GM18520 (cell line): ENCODE results near the gene SRP54.
A peak's percentile ranks its signal among the peaks of the same experiment; 100 is the strongest.
"Not testable (repeated sequence)": the region's sequence is repeated elsewhere in the genome, so short reads cannot be mapped to it uniquely, and the experiment has no call there.

Source experiments
- ATAC-seq: cut with Tn5 transposase; IDR thresholded peaks from one replicate; pipeline ENCODE4 v1.9.1; 2021; ENCODE audit not compliant: unreplicated experiment

SRP54 gene

DNA sequence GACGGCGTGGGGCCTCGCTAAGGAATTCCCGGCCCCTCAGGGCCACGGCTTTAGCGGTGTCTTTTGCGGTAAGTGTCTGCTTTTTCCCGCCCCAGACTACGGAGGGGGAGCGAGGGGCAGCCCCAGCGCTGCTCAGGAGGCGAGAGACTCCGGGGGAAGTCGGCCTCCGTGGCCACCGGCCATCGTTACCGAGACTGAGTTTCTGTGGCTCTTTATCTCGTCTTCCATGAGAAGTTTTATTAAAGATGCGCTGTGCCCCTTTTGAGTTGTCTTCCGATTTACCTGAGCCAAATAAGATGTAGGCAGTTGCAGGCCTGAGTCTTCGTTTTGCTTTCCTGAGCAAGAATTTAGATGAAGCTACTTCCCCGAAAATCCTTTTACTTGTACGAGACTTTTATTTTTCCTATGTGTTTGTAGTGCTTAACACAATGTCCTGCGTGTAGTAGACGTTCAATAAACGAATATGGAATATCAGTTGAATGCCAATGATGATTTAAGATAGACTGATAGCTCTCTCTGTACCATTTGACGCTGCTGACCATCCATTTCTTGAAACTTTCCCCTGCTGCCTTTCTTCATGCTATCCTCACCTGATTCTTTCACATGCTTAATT lies 462 bp downstream of the SRP54 start:
- peak; percentile 2 for ATAC-seq

DNA sequence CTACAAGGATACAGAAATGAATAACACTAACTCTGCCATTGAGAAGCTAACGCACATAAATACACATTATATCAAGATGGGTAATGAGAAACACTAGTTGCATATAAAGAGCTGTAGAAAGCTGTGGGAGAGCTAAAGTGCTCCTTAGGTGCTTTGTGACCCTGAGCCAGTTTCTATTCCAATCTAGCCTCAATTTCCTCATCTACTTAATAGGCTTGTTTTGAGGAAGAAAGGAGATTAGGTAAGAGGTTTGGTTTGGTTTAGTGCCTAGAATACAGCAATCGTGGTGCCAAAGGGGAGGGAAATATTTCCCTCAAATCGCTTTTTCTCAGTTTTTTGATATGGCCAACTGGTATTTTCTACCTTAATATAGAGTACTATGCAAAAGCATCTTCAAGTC lies 994 bp downstream of the SRP54 start:
- ATAC-seq: no peak

DNA sequence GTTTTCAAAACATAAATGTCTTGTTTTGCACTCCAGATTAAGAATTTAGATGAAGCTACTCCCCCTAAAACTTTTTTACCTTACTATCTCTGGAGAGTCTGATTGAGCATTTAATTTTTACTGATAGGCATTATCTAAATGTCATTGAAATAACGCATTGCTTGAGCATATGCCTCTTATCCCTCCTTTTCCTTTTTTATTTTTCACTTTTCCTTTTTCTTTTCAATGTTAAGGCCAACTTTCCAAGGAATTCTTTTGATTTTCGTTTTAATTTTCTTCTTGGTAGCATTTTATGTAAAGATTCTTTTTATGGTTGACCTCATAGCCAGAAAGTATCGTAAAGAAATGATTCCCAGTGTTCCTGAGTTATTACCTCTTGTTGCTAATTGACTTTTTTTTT lies 2.9 kb downstream of the SRP54 start:
- ATAC-seq: no peak

DNA sequence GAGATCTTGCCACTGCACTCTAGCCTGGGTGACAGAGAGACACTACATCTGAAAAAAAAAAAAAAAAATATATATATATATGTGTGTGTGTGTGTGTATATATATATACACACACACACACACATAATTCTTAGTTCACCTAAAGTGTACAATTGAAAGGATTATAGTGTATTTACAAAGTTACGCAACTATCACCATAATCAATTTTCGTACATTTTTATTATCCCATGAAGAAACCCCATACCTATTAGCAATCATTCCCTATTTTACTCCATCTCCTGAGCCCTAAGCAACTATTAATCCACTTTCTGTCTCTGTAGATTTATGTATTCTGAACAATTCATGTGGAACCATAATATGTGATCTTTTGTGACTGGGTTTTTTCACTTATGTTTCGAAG lies 4.4 kb downstream of the SRP54 start:
- no peak for ATAC-seq

DNA sequence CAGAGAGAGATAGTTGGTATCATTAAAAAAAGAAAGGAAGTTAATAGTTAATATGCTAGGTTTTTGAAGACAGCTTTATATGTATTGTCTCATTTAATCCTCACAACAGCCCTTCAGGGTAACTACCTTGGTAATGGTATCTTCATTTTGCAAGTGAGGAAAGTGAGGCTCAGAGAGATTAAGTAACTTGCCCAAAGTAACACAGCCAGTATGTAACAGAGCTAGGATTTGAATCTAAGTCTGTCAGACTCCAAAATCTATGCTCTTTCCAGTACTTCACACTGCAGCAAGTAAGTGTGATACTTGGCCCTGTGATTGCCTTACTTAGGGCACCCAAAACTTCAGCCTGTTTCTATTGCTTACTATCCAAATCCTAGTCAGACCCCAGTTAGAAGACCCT lies 7.0 kb downstream of the SRP54 start:
- ATAC-seq: no peak

DNA sequence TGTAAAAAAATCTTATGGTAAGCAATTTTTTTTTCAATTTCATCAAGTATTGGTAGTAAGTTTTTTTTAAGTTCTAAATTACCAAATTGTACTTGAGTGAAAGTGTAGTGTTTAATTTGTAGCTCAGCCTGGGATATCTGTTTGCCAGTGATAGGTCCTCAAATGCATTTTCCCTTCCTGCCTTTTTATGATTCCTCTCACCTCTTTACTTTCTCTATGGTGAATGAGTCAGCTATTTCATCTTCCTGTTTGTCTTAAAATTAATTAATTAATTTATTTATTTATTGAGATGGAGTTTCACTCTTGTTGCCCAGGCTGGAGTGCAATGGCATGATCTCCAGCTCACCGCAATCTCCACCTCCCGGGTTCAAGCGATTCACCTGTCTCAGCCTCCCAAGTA lies 10.6 kb downstream of the SRP54 start:
- no peak for ATAC-seq

DNA sequence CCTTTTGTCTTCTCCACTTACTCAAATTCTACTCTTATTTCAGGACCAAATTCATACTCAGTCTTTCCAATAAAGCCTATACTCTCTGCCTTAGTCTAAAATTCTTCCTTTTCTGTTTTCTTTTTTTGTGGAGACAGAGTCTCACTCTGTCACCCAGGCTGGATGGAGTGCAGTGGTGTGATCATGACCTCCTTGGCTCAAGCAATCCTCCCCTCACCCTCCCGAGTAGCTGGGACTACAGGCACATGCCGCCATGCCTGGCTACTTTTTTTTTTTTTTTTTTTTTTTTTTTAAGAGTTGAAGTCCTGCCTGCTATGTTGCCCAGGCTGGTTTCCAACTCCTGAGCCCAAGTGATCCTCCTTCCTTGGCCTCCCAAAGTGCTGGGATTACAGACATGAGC lies 11.9 kb downstream of the SRP54 start:
- ATAC-seq: no peak

DNA sequence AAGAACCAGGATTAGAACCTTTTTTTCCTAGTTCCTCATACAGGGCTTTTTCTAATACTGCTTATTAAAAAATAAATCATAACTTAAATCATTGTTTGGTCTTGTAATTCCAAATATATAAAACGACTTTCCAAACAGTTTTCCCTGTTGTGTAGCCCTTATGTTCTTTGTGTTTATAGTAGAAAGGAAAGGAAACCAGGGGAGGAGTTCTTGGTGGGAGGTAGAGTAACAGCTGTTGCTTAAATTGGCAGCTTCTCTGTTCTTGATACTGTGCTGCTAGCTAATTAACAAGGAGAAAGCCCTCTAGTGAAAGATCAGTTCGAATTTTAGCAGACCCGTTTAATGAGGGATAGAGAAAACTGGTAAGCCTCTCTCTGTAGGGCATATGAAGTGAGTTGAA lies 15.0 kb downstream of the SRP54 start:
- no peak for ATAC-seq

DNA sequence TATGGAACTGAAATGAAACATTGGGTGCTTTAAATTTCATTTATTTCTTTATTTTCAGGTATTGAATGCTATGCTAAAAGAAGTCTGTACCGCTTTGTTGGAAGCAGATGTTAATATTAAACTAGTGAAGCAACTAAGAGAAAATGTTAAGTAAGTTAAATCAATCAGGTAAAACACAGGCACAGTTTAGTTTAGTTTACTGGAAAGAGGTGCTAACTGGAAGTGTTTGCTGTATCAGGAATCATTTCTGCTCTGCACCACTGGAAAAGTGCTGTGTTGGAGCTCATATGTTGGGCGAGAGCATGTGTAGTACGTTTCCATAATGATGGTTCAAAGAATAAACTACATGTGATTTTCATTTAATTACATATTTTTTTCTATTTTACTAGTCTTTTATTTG lies 16.7 kb downstream of the SRP54 start:
- ATAC-seq: no peak

DNA sequence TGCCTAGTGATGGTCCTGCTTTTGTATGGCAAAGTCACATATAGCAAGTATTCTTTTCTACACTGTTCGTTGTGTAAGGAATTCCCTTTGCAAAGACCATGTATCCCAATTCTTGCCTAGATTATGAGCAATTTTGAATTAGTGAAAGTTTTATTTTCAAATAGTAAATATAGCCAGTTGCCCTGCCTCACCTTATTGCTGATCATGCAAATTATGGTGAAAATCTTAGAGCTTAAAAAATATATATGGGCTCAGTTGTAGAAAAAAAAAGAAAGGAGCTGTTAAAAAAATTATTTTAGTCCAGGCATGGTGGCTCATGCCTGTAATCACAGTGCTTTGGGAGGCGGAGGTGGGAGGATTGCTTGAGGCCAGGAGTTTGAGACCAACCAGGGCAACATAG lies 18.8 kb downstream of the SRP54 start:
- ATAC-seq: no peak

DNA sequence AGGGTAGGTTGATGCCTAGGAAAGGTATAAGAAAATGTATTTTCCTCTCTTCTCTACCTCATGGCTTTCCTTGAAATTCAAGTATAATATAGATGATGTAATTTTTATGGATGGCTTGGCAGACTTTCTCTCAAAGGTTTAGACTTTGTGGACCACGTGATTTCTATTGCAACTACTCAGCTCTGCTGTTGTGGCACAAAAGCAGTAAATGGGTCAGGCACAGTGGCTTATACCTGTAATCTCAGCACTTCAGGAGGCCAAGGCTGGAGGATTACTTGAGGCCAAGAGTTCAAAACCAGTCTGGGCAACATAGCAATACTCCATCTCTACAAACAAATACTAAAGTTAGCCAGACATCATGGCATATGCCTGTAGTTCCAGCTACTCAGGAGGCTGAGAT lies 22.0 kb downstream of the SRP54 start:
- no peak for ATAC-seq

DNA sequence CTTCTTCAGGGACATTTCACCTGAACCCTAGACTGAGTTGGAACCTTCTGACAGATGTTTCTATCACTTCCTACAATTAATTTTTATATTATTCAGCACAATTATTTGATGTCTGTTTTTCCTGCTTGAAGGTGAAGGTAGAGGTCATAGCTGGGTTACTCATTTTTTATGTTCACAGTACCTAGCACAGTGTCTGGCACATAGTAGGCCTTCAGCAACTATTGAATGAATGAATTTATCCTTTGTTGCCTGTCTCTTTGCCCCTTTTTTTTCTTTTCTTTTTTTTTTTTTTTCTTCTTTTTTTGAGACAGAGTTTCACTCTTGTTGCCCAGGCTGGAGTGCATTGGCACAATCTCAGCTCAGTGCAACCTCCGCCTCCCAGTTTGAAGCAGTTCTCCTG lies 33.8 kb downstream of the SRP54 start:
- ATAC-seq: no peak

DNA sequence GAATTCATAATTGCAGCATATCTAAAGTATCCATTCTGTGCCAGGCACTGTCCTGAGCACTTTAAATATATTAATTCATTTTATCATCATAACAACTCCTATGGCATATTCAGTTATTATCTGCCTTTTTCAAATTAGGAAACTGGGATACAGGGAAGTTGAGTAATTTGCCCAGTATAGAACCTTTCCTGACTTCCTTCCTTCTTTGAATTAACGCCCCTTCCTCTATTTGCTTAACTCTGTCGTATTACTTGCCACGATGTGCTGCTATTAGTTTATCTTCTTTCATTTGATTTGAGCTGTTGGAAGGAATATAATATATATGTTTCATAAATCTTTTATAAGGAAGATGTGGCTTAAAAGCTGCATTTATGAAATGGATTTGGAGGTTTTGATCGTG lies 37.9 kb downstream of the SRP54 start:
- no peak for ATAC-seq

DNA sequence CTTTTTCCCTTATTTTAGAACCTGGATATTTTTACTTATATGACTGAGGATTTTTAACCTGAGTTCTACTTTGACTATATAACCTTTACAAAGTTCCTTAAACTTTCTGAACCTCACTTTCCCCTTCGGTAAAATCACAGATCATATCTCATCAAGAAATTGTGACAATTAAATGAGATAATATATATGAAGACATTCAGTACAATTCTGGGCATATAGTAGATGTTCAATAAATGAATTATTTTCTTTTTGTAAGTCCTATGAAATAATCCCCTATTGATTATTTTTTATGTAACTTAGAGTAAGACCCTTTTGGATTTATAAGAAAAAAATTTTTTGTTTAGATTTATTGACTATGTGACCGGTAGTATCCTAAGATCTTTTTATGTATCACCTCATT lies 45.6 kb downstream of the SRP54 start:
- ATAC-seq: no peak

DNA sequence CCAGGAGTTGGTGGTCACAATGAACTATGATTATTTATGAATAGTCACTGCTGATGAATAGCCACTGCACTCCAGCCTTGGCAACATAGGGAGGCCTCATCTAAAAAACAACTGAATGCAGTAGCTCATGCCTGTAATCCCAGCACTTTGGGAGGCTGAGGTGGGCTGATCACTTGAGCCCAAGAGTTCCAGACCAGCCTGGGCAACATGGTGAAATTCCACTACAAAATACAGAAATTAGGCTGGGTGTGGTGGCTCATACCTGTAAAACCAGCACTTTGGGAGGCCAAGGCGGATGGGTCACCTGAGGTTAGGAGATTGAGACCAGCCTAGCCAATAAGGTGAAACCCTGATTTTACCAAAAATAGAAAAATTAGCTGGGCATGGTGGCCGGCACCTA lies 49.8 kb downstream of the SRP54 start:
- no peak for ATAC-seq

DNA sequence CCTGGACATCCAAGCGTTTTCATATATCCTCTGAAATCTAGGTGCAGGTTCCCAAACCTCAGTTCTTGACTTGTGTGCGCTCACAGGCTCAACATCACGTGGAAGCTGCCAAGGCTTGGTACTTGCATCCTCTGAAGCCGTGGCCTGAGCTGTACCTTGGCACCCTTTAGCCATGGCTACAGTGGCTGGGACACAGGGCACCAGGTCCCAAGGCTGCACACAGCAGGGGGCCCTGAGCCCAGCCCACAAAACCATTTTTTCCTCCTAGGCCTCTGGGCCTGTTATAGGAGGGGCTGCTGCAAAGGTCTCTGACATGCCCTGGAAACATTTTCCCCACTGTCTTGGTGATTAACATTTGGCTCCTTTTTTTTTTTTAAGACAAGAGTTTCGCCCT lies 51.6 kb downstream of the SRP54 start:
- no peak for ATAC-seq

DNA sequence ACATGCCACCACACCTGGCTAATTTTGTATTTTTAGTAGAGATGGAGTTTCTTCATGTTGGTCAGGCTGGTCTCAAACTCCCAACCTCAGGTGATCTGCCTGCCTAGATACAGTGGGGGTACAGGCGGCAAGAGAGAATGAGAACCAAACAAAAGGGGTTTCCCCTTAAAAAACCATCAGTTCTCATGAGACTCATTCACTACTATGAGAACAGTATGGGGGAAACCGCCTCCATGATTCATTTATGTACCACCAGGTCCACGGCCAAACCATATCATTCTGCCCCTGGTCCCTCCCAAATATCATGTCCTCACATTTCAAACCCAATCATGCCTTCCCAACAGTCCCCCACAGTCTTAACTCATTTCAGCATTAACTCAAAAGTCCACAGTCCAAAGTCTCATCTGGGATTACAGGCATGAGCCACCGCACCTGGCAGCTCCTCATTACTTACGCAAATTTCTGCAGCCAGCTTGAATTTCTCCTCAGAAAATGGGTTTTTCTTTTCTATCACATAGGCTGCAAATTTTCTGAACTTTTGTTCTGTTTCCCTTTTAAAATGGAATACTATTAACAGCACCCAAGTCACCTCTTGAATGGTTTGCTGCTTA lies 52.3 kb downstream of the SRP54 start:
- not testable (repeated sequence) for ATAC-seq

DNA sequence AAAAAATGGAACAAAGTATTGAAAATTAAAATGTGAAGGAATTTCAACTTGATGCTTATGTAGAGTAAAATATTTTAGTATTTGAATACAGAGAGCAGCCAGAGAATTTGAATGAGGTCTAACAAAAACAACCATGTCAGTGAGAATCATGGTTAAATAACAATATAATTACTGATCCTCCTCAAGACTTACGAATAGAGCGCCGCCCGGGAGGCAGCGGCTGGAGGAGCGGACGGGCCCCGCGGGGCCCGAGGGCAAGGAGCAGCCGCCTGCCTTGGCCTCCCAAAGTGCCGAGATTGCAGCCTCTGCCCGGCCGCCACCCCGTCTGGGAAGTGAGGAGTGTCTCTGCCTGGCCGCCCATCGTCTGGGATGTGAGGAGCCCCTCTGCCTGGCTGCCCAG lies 55.5 kb downstream of the SRP54 start:
- ATAC-seq: not testable (repeated sequence)

DNA sequence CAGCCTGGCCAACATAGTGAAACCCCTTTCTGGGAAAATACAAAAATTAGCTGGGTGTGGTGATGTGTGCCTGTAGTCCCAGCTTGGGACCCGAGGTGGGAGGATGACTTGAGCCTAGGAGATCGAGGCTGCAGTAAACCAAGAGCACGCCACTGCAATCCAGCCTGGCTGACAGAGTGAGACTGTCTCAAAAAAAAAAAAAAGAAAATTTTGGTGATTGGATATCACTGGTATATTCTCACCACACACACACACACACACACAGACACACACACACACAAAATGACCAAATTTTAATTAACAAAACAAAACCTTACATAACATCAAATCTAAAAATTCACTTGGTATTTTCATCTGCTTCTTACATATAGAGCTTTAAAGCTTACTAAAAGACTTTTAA lies 59.8 kb downstream of the SRP54 start:
- ATAC-seq: no peak

DNA sequence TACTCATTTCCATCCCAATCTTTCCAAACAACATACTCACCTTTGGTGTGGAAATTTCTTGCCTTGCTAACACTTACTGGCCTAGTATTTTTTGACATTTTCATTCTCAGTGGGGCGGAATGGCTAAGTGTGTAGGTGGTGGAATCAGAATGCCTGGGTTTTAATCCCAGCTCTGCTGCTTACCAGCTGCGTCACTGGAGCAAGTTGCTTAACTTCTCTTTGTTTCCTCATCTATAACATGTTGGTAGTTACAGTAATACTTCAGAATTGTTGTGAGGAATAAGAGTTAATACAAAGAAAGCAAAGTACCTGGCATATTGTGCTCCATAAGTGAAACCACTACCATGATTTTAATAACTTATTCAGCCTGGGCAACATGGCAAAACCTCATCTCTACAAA lies 60.3 kb downstream of the SRP54 start:
- no peak for ATAC-seq

DNA sequence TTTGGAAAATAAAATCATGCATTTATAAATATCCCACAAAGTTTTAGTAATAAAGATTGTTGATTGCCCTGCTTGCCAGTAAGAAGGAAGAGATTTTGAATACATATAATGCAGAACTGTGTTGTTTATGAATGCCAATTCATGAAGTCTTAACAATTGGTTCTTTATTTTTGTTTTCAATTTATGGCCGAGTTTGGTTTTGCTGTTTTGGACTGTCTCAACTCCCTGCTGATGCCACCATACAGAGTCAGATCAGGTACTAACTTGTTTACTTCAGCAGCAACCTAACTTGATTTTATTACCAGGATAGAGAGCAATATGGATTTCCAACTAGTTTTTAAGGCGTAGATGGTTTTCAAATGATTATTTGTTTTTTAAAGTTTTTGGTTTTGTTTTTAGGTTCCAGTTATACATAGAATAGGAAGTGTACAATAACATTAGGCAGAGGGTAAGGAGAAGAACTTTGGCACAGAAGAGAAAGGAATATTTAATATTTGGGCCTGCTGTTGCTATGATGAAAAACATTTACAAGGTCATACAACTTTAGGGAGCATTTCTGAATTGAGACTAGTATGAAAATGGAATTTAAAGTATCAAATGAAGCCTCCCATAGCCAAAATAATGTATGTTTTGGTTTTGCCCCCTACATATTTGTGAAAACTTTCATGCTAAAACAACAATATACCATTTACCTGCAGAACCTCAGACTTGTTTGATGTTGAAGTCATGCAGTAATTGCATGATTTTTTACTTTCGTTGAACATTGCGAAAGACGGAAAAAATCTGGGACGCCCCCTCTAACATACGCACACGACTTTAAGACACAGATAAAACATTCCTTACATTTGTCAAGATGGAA lies 62.4 kb downstream of the SRP54 start:
- ATAC-seq: no peak

DNA sequence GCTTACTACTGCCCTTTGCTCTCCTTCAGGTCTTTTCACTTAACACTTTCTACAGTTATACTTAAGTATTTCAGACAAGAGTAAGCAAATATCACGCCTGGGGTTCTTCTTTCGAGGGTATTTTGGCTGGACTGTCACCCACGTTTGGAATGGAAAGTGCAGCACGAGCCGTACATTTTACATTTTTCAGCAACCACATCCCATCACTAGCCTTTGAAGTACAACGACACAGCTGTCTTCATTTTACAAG lies 62.9 kb downstream of the SRP54 start:
- no peak for ATAC-seq
